GM12878 (cell line): ENCODE data around the gene PHF1. TPM values are rescaled to one million over a fixed set of nuclear protein-coding genes. Genes with fewer than 3 reads are reported as not detected.

ENCODE experiments used
- microRNA-seq: library from miRNA; unstranded; fragments of <30 nt; microRNA quantifications from one replicate; pipeline ENCODE4, GENCODE V29; 2018
- polyA plus RNA-seq, 11 experiments: library from polyadenylated mRNA; depleted of rRNA in 4 of 11; unstranded in 6 of 11; stranded (reverse) in 5 of 11; fragments of >200 nt; fragmentation: Nextera tagmentation in 4 of 11; fragmentation: Illumina TruSeq in 1 of 11; extraction: Ambion mirVana in 4 of 11; extraction: Trizol in 1 of 11; gene quantifications; 1 replicate in 1 of 11; 2 replicates in 10 of 11; pipeline versions ENCODE4 v1.2.1 to v1.2.3, GENCODE V29; 2011 to 2016; ENCODE audit warnings: inconsistent platforms in 2 of 11, missing spikeins in 2 of 11, low read depth in 1 of 11
- small RNA-seq: library from RNA; depleted of rRNA; stranded (forward); fragments of <200 nt; gene quantifications from one replicate; pipeline ENCODE3, GENCODE V24; 2014
- total RNA-seq, 4 experiments: library from RNA; depleted of rRNA in 3 of 4; stranded (reverse); fragments of >200 nt in 3 of 4; fragmentation: Illumina TruSeq in 1 of 4; extraction: Trizol in 1 of 4; gene quantifications; 2 replicates each; pipeline versions ENCODE4 v1.2.1 to v1.2.3, GENCODE V29; 2013 to 2021

The PHF1 gene
- total and polyA plus RNA-seq, 10 of the 15 experiments (the other 5 are each of a cell fraction or from before 2014, with no cell fraction given), result 1.3 to 17.8 (median 6.2) TPM

Small RNA genes within 50 kb of the gene (microRNA-seq; reads per million reads assigned to microRNA genes)
- gene MIR5004, result not detected

Small RNA genes within 50 kb of the gene (small RNA-seq; reads per million reads assigned to genes)
- gene RPL35AP4 (not detected), gene ZBTB9 (not detected)

Other genes with a start within 250 kb of the PHF1 start
Only the 7 nearest of the 20 such genes appear.
- 107 and 118 TPM in 2 replicates for gene TAPBP, start 96.9 kb upstream of the PHF1 start, total RNA-seq (2014; rRNA removed)
- 44.0 and 46.7 TPM in 2 replicates for gene TAPBP, start 96.9 kb upstream of the PHF1 start, total RNA-seq (2014; rRNA removed; fragmentation: Illumina TruSeq; extraction: Trizol)
- 210 and 219 TPM in 2 replicates for gene TAPBP, start 96.9 kb upstream of the PHF1 start, total RNA-seq (2021)
- 20.7 and 40.7 TPM in 2 replicates for gene TAPBP, start 96.9 kb upstream of the PHF1 start, polyA plus RNA-seq (2011; rRNA removed)
- gene TAPBP, start 96.9 kb upstream of the PHF1 start, polyA plus RNA-seq (2014; fragmentation: Illumina TruSeq; extraction: Trizol), result 35.4 and 49.4 TPM in 2 replicates
- 10 to 100 TPM; 14.6 to 30.0 TPM for gene TAPBP, start 96.9 kb upstream of the PHF1 start, polyA plus RNA-seq (2014; fragmentation: Nextera tagmentation; extraction: Ambion mirVana)
- 108 and 138 TPM in 2 replicates for gene TAPBP, start 96.9 kb upstream of the PHF1 start, polyA plus RNA-seq (2014; rRNA removed)
- gene TAPBP, start 96.9 kb upstream of the PHF1 start, polyA plus RNA-seq (2016; fragmentation: Nextera tagmentation; extraction: Ambion mirVana), result 100 to 1,000 TPM; 107 TPM
- 8.9 and 9.3 TPM in 2 replicates for gene ZBTB22, start 93.3 kb upstream of the PHF1 start, total RNA-seq (2014; rRNA removed)
- 5.9 and 6.2 TPM in 2 replicates for gene ZBTB22, start 93.3 kb upstream of the PHF1 start, total RNA-seq (2014; rRNA removed; fragmentation: Illumina TruSeq; extraction: Trizol)
- 9.7 and 12.0 TPM in 2 replicates for gene ZBTB22, start 93.3 kb upstream of the PHF1 start, total RNA-seq (2021)
- 3.2 and 5.1 TPM in 2 replicates for gene ZBTB22, start 93.3 kb upstream of the PHF1 start, polyA plus RNA-seq (2011; rRNA removed)
- gene ZBTB22, start 93.3 kb upstream of the PHF1 start, polyA plus RNA-seq (2014; fragmentation: Illumina TruSeq; extraction: Trizol), result 3.8 and 4.4 TPM in 2 replicates
- under 1 TPM; 0.11 to 0.62 TPM for gene ZBTB22, start 93.3 kb upstream of the PHF1 start, polyA plus RNA-seq (2014; fragmentation: Nextera tagmentation; extraction: Ambion mirVana)
- 9.8 and 9.9 TPM in 2 replicates for gene ZBTB22, start 93.3 kb upstream of the PHF1 start, polyA plus RNA-seq (2014; rRNA removed)
- 1 to 10 TPM; 4.1 to 4.5 TPM for gene ZBTB22, start 93.3 kb upstream of the PHF1 start, polyA plus RNA-seq (2016; fragmentation: Nextera tagmentation; extraction: Ambion mirVana)
- 57.0 and 65.9 TPM in 2 replicates for gene DAXX, start 88.1 kb upstream of the PHF1 start, total RNA-seq (2014; rRNA removed)
- 43.6 and 49.6 TPM in 2 replicates for gene DAXX, start 88.1 kb upstream of the PHF1 start, total RNA-seq (2014; rRNA removed; fragmentation: Illumina TruSeq; extraction: Trizol)
- 55.8 and 57.6 TPM in 2 replicates for gene DAXX, start 88.1 kb upstream of the PHF1 start, total RNA-seq (2021)
- 13.0 and 24.2 TPM in 2 replicates for gene DAXX, start 88.1 kb upstream of the PHF1 start, polyA plus RNA-seq (2011; rRNA removed)
- 72.6 and 74.4 TPM in 2 replicates for gene DAXX, start 88.1 kb upstream of the PHF1 start, polyA plus RNA-seq (2014; fragmentation: Illumina TruSeq; extraction: Trizol)
- gene DAXX, start 88.1 kb upstream of the PHF1 start, polyA plus RNA-seq (2014; fragmentation: Nextera tagmentation; extraction: Ambion mirVana), result 10 to 100 TPM; 30.3 to 56.8 TPM
- 40.2 and 56.0 TPM in 2 replicates for gene DAXX, start 88.1 kb upstream of the PHF1 start, polyA plus RNA-seq (2014; rRNA removed)
- 100 to 1,000 TPM in 1 of 2 experiments, 10 to 100 TPM in 1; 83.1 to 100 TPM for gene DAXX, start 88.1 kb upstream of the PHF1 start, polyA plus RNA-seq (2016; fragmentation: Nextera tagmentation; extraction: Ambion mirVana)
- gene KIFC1, start 19.2 kb upstream of the PHF1 start, total RNA-seq (2014; rRNA removed), result 44.5 and 50.3 TPM in 2 replicates
- 52.9 and 58.5 TPM in 2 replicates for gene KIFC1, start 19.2 kb upstream of the PHF1 start, total RNA-seq (2014; rRNA removed; fragmentation: Illumina TruSeq; extraction: Trizol)
- gene KIFC1, start 19.2 kb upstream of the PHF1 start, total RNA-seq (2021), result 69.2 and 80.8 TPM in 2 replicates
- gene KIFC1, start 19.2 kb upstream of the PHF1 start, polyA plus RNA-seq (2011; rRNA removed), result 60.6 and 69.3 TPM in 2 replicates
- 53.9 and 63.1 TPM in 2 replicates for gene KIFC1, start 19.2 kb upstream of the PHF1 start, polyA plus RNA-seq (2014; fragmentation: Illumina TruSeq; extraction: Trizol)
- gene KIFC1, start 19.2 kb upstream of the PHF1 start, polyA plus RNA-seq (2014; fragmentation: Nextera tagmentation; extraction: Ambion mirVana), result 1 to 10 TPM; 1.8 to 2.9 TPM
- 82.6 and 87.4 TPM in 2 replicates for gene KIFC1, start 19.2 kb upstream of the PHF1 start, polyA plus RNA-seq (2014; rRNA removed)
- gene KIFC1, start 19.2 kb upstream of the PHF1 start, polyA plus RNA-seq (2016; fragmentation: Nextera tagmentation; extraction: Ambion mirVana), result 10 to 100 TPM; 22.6 to 31.0 TPM
- gene CUTA, start 7.1 kb downstream of the PHF1 start, total RNA-seq (2014; rRNA removed), result 201 and 217 TPM in 2 replicates
- 107 and 118 TPM in 2 replicates for gene CUTA, start 7.1 kb downstream of the PHF1 start, total RNA-seq (2014; rRNA removed; fragmentation: Illumina TruSeq; extraction: Trizol)
- 165 and 173 TPM in 2 replicates for gene CUTA, start 7.1 kb downstream of the PHF1 start, total RNA-seq (2021)
- 95.6 and 137 TPM in 2 replicates for gene CUTA, start 7.1 kb downstream of the PHF1 start, polyA plus RNA-seq (2011; rRNA removed)
- gene CUTA, start 7.1 kb downstream of the PHF1 start, polyA plus RNA-seq (2014; fragmentation: Illumina TruSeq; extraction: Trizol), result 62.2 and 102 TPM in 2 replicates
- gene CUTA, start 7.1 kb downstream of the PHF1 start, polyA plus RNA-seq (2014; fragmentation: Nextera tagmentation; extraction: Ambion mirVana), result 100 to 1,000 TPM; 268 to 293 TPM
- 178 and 203 TPM in 2 replicates for gene CUTA, start 7.1 kb downstream of the PHF1 start, polyA plus RNA-seq (2014; rRNA removed)
- 100 to 1,000 TPM; 220 to 226 TPM for gene CUTA, start 7.1 kb downstream of the PHF1 start, polyA plus RNA-seq (2016; fragmentation: Nextera tagmentation; extraction: Ambion mirVana)
- 1.2 and 1.5 TPM in 2 replicates for gene SYNGAP1, start 9.1 kb downstream of the PHF1 start, total RNA-seq (2014; rRNA removed)
- gene SYNGAP1, start 9.1 kb downstream of the PHF1 start, total RNA-seq (2014; rRNA removed; fragmentation: Illumina TruSeq; extraction: Trizol), result 0.85 and 0.88 TPM in 2 replicates
- 5.7 and 9.2 TPM in 2 replicates for gene SYNGAP1, start 9.1 kb downstream of the PHF1 start, total RNA-seq (2021)
- 2.2 and 3.9 TPM in 2 replicates for gene SYNGAP1, start 9.1 kb downstream of the PHF1 start, polyA plus RNA-seq (2011; rRNA removed)
- 3.1 and 5.7 TPM in 2 replicates for gene SYNGAP1, start 9.1 kb downstream of the PHF1 start, polyA plus RNA-seq (2014; fragmentation: Illumina TruSeq; extraction: Trizol)
- gene SYNGAP1, start 9.1 kb downstream of the PHF1 start, polyA plus RNA-seq (2014; fragmentation: Nextera tagmentation; extraction: Ambion mirVana), result under 1 TPM; 0.05 to 0.14 TPM
- gene SYNGAP1, start 9.1 kb downstream of the PHF1 start, polyA plus RNA-seq (2014; rRNA removed), result 6.4 and 9.0 TPM in 2 replicates
- gene SYNGAP1, start 9.1 kb downstream of the PHF1 start, polyA plus RNA-seq (2016; fragmentation: Nextera tagmentation; extraction: Ambion mirVana), result under 1 TPM; 0.62 to 0.73 TPM
- gene ZBTB9, start 43.6 kb downstream of the PHF1 start, total RNA-seq (2014; rRNA removed), result 5.2 and 6.6 TPM in 2 replicates
- 6.0 and 6.7 TPM in 2 replicates for gene ZBTB9, start 43.6 kb downstream of the PHF1 start, total RNA-seq (2014; rRNA removed; fragmentation: Illumina TruSeq; extraction: Trizol)
- 9.2 and 10.4 TPM in 2 replicates for gene ZBTB9, start 43.6 kb downstream of the PHF1 start, total RNA-seq (2021)
- gene ZBTB9, start 43.6 kb downstream of the PHF1 start, polyA plus RNA-seq (2011; rRNA removed), result 5.3 and 7.2 TPM in 2 replicates
- 9.8 and 10.3 TPM in 2 replicates for gene ZBTB9, start 43.6 kb downstream of the PHF1 start, polyA plus RNA-seq (2014; fragmentation: Illumina TruSeq; extraction: Trizol)
- gene ZBTB9, start 43.6 kb downstream of the PHF1 start, polyA plus RNA-seq (2014; fragmentation: Nextera tagmentation; extraction: Ambion mirVana), result 1 to 10 TPM; 1.5 to 2.6 TPM
- gene ZBTB9, start 43.6 kb downstream of the PHF1 start, polyA plus RNA-seq (2014; rRNA removed), result 6.7 and 7.3 TPM in 2 replicates
- 10 to 100 TPM; 12.1 to 12.7 TPM for gene ZBTB9, start 43.6 kb downstream of the PHF1 start, polyA plus RNA-seq (2016; fragmentation: Nextera tagmentation; extraction: Ambion mirVana)